HepG2 (cell line): ENCODE measurements around the gene HINT2. TPM values are rescaled to one million over a fixed set of nuclear protein-coding genes. Genes with fewer than 3 reads are reported as not detected.

Experiments
- ATAC-seq: fragments of 200-7000 bp; cut with Tn5 transposase; 3 replicates; pipeline ENCODE4 v1.9.1; 2020; ENCODE audit warnings: mild to moderate bottlenecking, moderate library complexity
- BruUV-seq: library from RNA; stranded (reverse); fragments of 400-500 nt; replicated peaks from 2 replicates; lab custom pipeline; 2021; lab: Mats Ljungman, UMichigan
- CTCF ChIA-PET: fragments of 300-600 bp; formaldehyde crosslinking; extraction: SDS; loops from one replicate; lab custom pipeline; 2021; ENCODE audit warnings: low total read pairs, inconsistent platforms, low intra/inter-chr PET ratio; lab: Yijun Ruan, JAX
- POLR2A ChIA-PET: fragments of 350-600 bp; sonication (Branson Sonifier 250); formaldehyde crosslinking; loops from one replicate; lab custom pipeline; 2020; ENCODE audit warnings: antibody characterized with exemption, inconsistent platforms; lab: Yijun Ruan, JAX
- DNase-seq: peaks from one replicate; pipeline ENCODE4 v3.0.0-alpha.2; 2015; ENCODE audit warnings: low spot score
- FAIRE-seq: peaks from 3 replicates; lab custom pipeline; 2011; peaks lifted over from hg19 to GRCh38; lab: Jason Lieb, UNC
- H2AFZ ChIP-seq: one replicate; pipeline ENCODE4 v1.6.1; 2011; ENCODE audit warnings: low read length, inconsistent platforms
- H3K27ac ChIP-seq: fragments of 300-600 bp; 3 replicates; pipeline ENCODE4 v1.8.0; 2011; ENCODE audit warnings: mixed run types, mild to moderate bottlenecking, mixed read lengths, low read length, inconsistent platforms; ENCODE audit not compliant: insufficient read depth; ENCODE audit errors: extremely low read length
- H3K27me3 ChIP-seq, 2 experiments: fragments of 200-600 bp in 1 of 2; 2 replicates in 1 of 2; 3 replicates in 1 of 2; pipeline versions ENCODE4 v1.6.0 to v1.8.0; 2011; ENCODE audit warnings: low read length in 2 of 2, mild to moderate bottlenecking in 2 of 2, moderate library complexity in 2 of 2, inconsistent platforms in 1 of 2; ENCODE audit not compliant: insufficient read depth in 2 of 2, control insufficient read depth in 1 of 2
- H3K36me3 ChIP-seq, 2 experiments: fragments of 200-600 bp in 1 of 2; replicated peaks in 1 of 2; 2 replicates in 1 of 2; 3 replicates in 1 of 2; pipeline versions ENCODE4 v1.5.1 to v1.8.0; 2011; ENCODE audit warnings: low read length in 2 of 2, inconsistent platforms in 1 of 2; ENCODE audit not compliant: insufficient read depth in 2 of 2, control insufficient read depth in 1 of 2
- H3K4me1 ChIP-seq: 2 replicates; pipeline ENCODE4 v1.5.1; 2012; ENCODE audit warnings: low read length, inconsistent platforms; ENCODE audit not compliant: insufficient read depth
- H3K4me2 ChIP-seq: 2 replicates; pipeline ENCODE4 v1.6.0; 2011; ENCODE audit warnings: low read depth, low read length, inconsistent platforms
- H3K4me3 ChIP-seq, 3 experiments: fragments of 200-600 bp in 1 of 3; sonication (generic), shearing (Covaris generic) in 1 of 3; replicated peaks in 1 of 3; 2 replicates each; pipeline ENCODE4 v1.5.1; 2011 to 2016; ENCODE audit warnings: low read length in 3 of 3, inconsistent platforms in 2 of 3, low read depth in 2 of 3, mild to moderate bottlenecking in 2 of 3, control low read depth in 1 of 3, mixed read lengths in 1 of 3; ENCODE audit not compliant: insufficient read depth in 1 of 3
- H3K79me2 ChIP-seq: one replicate; pipeline ENCODE4 v1.6.1; 2011; ENCODE audit warnings: low read length, inconsistent platforms; ENCODE audit not compliant: insufficient read depth
- H3K9ac ChIP-seq: 2 replicates; pipeline ENCODE4 v1.6.0; 2011; ENCODE audit warnings: mild to moderate bottlenecking, low read depth, low read length, inconsistent platforms; ENCODE audit not compliant: insufficient read depth
- H3K9me3 ChIP-seq: 2 replicates; pipeline ENCODE4 v1.5.1; 2012; ENCODE audit warnings: mild to moderate bottlenecking, low read length
- H4K20me1 ChIP-seq: 2 replicates; pipeline ENCODE4 v1.6.0; 2011; ENCODE audit warnings: inconsistent platforms, mild to moderate bottlenecking, low read length, moderate library complexity; ENCODE audit not compliant: insufficient read depth
- CREB1 ChIP-seq, 2 experiments: fragments of 450-650 bp in 1 of 2; IDR thresholded peaks; 2 replicates each; pipeline ENCODE4 v1.6.1; 2016 to 2017; ENCODE audit warnings: control low read depth in 1 of 2, mild to moderate bottlenecking in 1 of 2, missing compliant biosample characterization in 1 of 2, missing genetic modification characterization in 1 of 2
- CTCF ChIP-seq: sonication (generic); formaldehyde crosslinking; IDR thresholded peaks from 2 replicates; pipeline ENCODE4 v1.5.0; 2020; ENCODE audit warnings: mild to moderate bottlenecking, missing genetic modification reagents, moderate library complexity
- DBP ChIP-seq: sonication (generic); formaldehyde crosslinking; IDR thresholded peaks from 2 replicates; pipeline ENCODE4 v1.4.0; 2020; ENCODE audit warnings: missing genetic modification reagents; ENCODE audit errors: not compliant biosample characterization
- FOXJ3 ChIP-seq: sonication (generic); formaldehyde crosslinking; IDR thresholded peaks from 2 replicates; pipeline ENCODE4 v1.4.0; 2020; ENCODE audit warnings: missing genetic modification reagents, mild to moderate bottlenecking, borderline replicate concordance
- GATAD1 ChIP-seq: IDR thresholded peaks from 2 replicates; pipeline ENCODE4 v1.6.1; 2016; ENCODE audit warnings: missing genetic modification reagents, missing compliant biosample characterization
- KLF9 ChIP-seq: IDR thresholded peaks from 2 replicates; pipeline ENCODE4 v1.6.1; 2016; ENCODE audit warnings: low read depth
- ONECUT2 ChIP-seq: sonication (generic); formaldehyde crosslinking; IDR thresholded peaks from 2 replicates; pipeline ENCODE4 v1.4.0; 2020; ENCODE audit warnings: missing genetic modification reagents
- PLRG1 ChIP-seq: fragments of 450-650 bp; conservative IDR thresholded peaks from 2 replicates; pipeline ENCODE4 v1.6.1; 2016
- POGZ ChIP-seq: sonication (generic); formaldehyde crosslinking; IDR thresholded peaks from 2 replicates; pipeline ENCODE4 v1.4.0; 2020; ENCODE audit warnings: mild to moderate bottlenecking, missing genetic modification reagents
- RORA ChIP-seq: sonication (generic); formaldehyde crosslinking; IDR thresholded peaks from 2 replicates; pipeline ENCODE4 v1.5.0; 2020; ENCODE audit warnings: mild to moderate bottlenecking, missing genetic modification reagents, moderate library complexity
- SSRP1 ChIP-seq: IDR thresholded peaks from 2 replicates; pipeline ENCODE4 v1.6.1; 2016; ENCODE audit warnings: control low read depth
- WIZ ChIP-seq: sonication (generic); formaldehyde crosslinking; IDR thresholded peaks from 2 replicates; pipeline ENCODE4 v1.5.1; 2020; ENCODE audit warnings: mild to moderate bottlenecking, missing genetic modification reagents
- ZFP90 ChIP-seq: sonication (generic); formaldehyde crosslinking; IDR thresholded peaks from 2 replicates; pipeline ENCODE4 v1.8.0; 2022; ENCODE audit warnings: missing genetic modification reagents, mild to moderate bottlenecking, inconsistent platforms, borderline replicate concordance
- ZNF746 ChIP-seq: sonication (generic); formaldehyde crosslinking; IDR thresholded peaks from 2 replicates; pipeline ENCODE4 v1.8.0; 2022; ENCODE audit warnings: mild to moderate bottlenecking, missing genetic modification reagents
- WGBS: methylation state at CpG from one replicate; pipeline ENCODE4 v1.1.6; 2017; ENCODE audit warnings: low lambda C conversion rate; 5-methylcytosine and 5-hydroxymethylcytosine counted together
- in situ Hi-C: cut with HindIII; loops from 2 replicates; pipeline ENCODE4 v1.10.0; 2017; ENCODE audit warnings: low pct_unique_long_range_greater_than_20kb; ENCODE audit not compliant: extremely low pct_ligation_motif_present
- intact Hi-C: fragments of 100-400 bp; cut with micrococcal nuclease; formaldehyde crosslinking; loops from one replicate; pipeline ENCODE4 v1.10.0; 2022; ENCODE audit not compliant: unreplicated experiment
- polyA plus RNA-seq, 8 experiments: library from polyadenylated mRNA; depleted of rRNA in 3 of 8; stranded (reverse) in 7 of 8; unstranded in 1 of 8; fragments of >200 nt; fragmentation: Illumina TruSeq in 4 of 8; extraction: Trizol in 4 of 8; gene quantifications; 2 replicates each; pipeline versions ENCODE4 v1.2.1 to v1.2.3, GENCODE V29; 2011 to 2016; ENCODE audit warnings: low read depth in 4 of 8, missing spikeins in 1 of 8, mixed read lengths in 1 of 8; ENCODE audit not compliant: insufficient read depth in 1 of 8
- total RNA-seq, 5 experiments: library from RNA; depleted of rRNA; stranded (reverse); fragments of >200 nt; fragmentation: Illumina TruSeq; extraction: Trizol; gene quantifications; 2 replicates each; pipeline ENCODE4 v1.2.3, GENCODE V29; 2016; ENCODE audit warnings: low read depth in 1 of 5

HINT2 gene
- total and polyA plus RNA-seq, 2 of the 13 experiments (the other 11 are each of a cell fraction or from before 2014, with no cell fraction given) = 37.9 to 56.2 TPM

- H4K20me1 ChIP-seq = no peaks in the 10 kb centered on the region
- H3K27ac ChIP-seq = no peak overlapping the region
- no peak overlapping the region for H3K4me3 ChIP-seq
- CTCF ChIA-PET = no interaction called here
- WGBS = 37% methylated on average over 12 of the region's 16 CpGs
- no peak for DNase-seq
- H3K79me2 ChIP-seq = no peaks in the 10 kb centered on the region
- ATAC-seq = no peak
- H3K9ac ChIP-seq = no peak overlapping the region
- in situ Hi-C loops = no loop called here
- POLR2A ChIA-PET = no interaction called here
- H3K4me1 ChIP-seq = no peaks in the 10 kb centered on the region
- H3K27me3 ChIP-seq = peaks cover 1 to 28% of the 10 kb centered on the region in 2 experiments; a peak in 2 of 5 replicates
- FAIRE-seq = no peak
- H3K36me3 ChIP-seq = no peaks in the 10 kb centered on the region
- no peak overlapping the region for H2AFZ ChIP-seq
- TF ChIP-seq CTCF (CRISPR knock-in tag) (0 out of 2 replicates have a peak, but pooled peaks have one; percentile 8), CREB1 (IDR thresholded peaks at IDR 0.05) (peak; percentile 64), CREB1 (CRISPR knock-in tag; IDR thresholded peaks at IDR 0.05) (no peak), GATAD1 (CRISPR knock-in tag) (no peak)
- TF ChIP-seq, all 625 proteins: peak for 2
- Histone ChIP-seq H3K4me2 (no peak overlapping the region), H3K9me3 (no peaks in the 10 kb centered on the region)
- intact Hi-C loops = no loop called here
- BruUV-seq = no TSS peak
Observed at GRCh38 chr9:35859310-35859989, 44.6 kb upstream of the HINT2 start.

GRCh38 chr9:35858458-35858857, 43.6 kb upstream of the HINT2 start:
- no peak for FAIRE-seq
- Histone ChIP-seq H3K9me3 (no peaks in the 10 kb centered on the region), H3K4me2 (no peak overlapping the region), H3K79me2 (no peaks in the 10 kb centered on the region), H3K4me3 (no peak overlapping the region), H3K9ac (no peak overlapping the region), H3K27me3 (peaks cover 0 to 30% of the 10 kb centered on the region in 2 experiments; a peak in 2 of 5 replicates), H3K4me1 (no peaks in the 10 kb centered on the region), H3K27ac (no peak overlapping the region), H3K36me3 (no peaks in the 10 kb centered on the region), H4K20me1 (no peaks in the 10 kb centered on the region), H2AFZ (no peak overlapping the region)
- 32% methylated on average over 5 of the region's 5 CpGs for WGBS
- ChIA-PET CTCF (no interaction called here), POLR2A (no interaction called here)
- BruUV-seq = no TSS peak
- in situ Hi-C loops (no loop called here), intact Hi-C loops (no loop called here)
- no peak for DNase-seq
- no peak for ATAC-seq
- TF ChIP-seq KLF9 (CRISPR knock-in tag) = no peak
- no peak for TF ChIP-seq ZFP90
- TF ChIP-seq ONECUT2 (CRISPR knock-in tag) = no peak
- TF ChIP-seq FOXJ3 (CRISPR knock-in tag) = no peak
- TF ChIP-seq WIZ = no peak
- TF ChIP-seq DBP (CRISPR knock-in tag) = no peak
- no peak for TF ChIP-seq RORA (CRISPR knock-in tag)
- no peak for TF ChIP-seq PLRG1
- no peak for TF ChIP-seq ZNF746 (CRISPR knock-in tag)
- TF ChIP-seq POGZ (CRISPR knock-in tag) = no peak
- no peak for TF ChIP-seq SSRP1 (CRISPR knock-in tag)
